Immature natural killer cell (primary cell): Measurements from ENCODE around the gene PRDM16. TPM values are rescaled to one million over a fixed set of nuclear protein-coding genes. Genes with fewer than 3 reads are reported as not detected.
"Not testable (repeated sequence)": the region's sequence is repeated elsewhere in the genome, so short reads cannot be mapped to it uniquely, and the experiment has no call there.

Experiments used
- DNase-seq, 3 donors: peaks; one replicate each; pipeline ENCODE4 v3.0.0; 2022; ENCODE audit warnings: mixed read lengths in 1 of 3
- H3K27ac Mint-ChIP-seq, 6 donors: one replicate each; pipeline ENCODE4 v1.8.0; 2020; ENCODE audit warnings: mixed read lengths in 6 of 6, mild to moderate bottlenecking in 5 of 6, inconsistent platforms in 4 of 6, moderate library complexity in 3 of 6
- H3K27me3 Mint-ChIP-seq, 3 donors: one replicate each; pipeline ENCODE4 v1.8.0; 2020 to 2021; ENCODE audit warnings: low read depth in 3 of 3, mild to moderate bottlenecking in 3 of 3, mixed read lengths in 3 of 3, moderate library complexity in 3 of 3, inconsistent platforms in 1 of 3
- H3K36me3 Mint-ChIP-seq, 3 donors: one replicate each; pipeline ENCODE4 v1.8.0; 2020; ENCODE audit warnings: mixed read lengths in 3 of 3, inconsistent platforms in 2 of 3, mild to moderate bottlenecking in 2 of 3
- H3K4me1 Mint-ChIP-seq, 2 donors: one replicate each; pipeline ENCODE4 v1.8.0; 2020; ENCODE audit warnings: inconsistent platforms in 2 of 2, mild to moderate bottlenecking in 2 of 2, mixed read lengths in 2 of 2, moderate library complexity in 1 of 2
- H3K4me3 Mint-ChIP-seq, 5 donors: one replicate each; pipeline ENCODE4 v1.8.0; 2020; ENCODE audit warnings: mild to moderate bottlenecking in 5 of 5, mixed read lengths in 5 of 5, inconsistent platforms in 3 of 5, moderate library complexity in 3 of 5
- H3K9me3 Mint-ChIP-seq, 6 donors: one replicate each; pipeline ENCODE4 v1.8.0; 2020; ENCODE audit warnings: mild to moderate bottlenecking in 6 of 6, mixed read lengths in 6 of 6, inconsistent platforms in 4 of 6, moderate library complexity in 3 of 6
- polyA plus RNA-seq, 3 donors: library from polyadenylated mRNA; unstranded; fragments of 300-500 nt; fragmentation: Illumina TruSeq; gene quantifications; one replicate each; pipeline ENCODE4 v1.2.3, GENCODE V29; 2021

The PRDM16 gene
- polyA plus RNA-seq, 3 donors from 2014 or later: 0.17 to 0.29 (median 0.22) TPM

DNA sequence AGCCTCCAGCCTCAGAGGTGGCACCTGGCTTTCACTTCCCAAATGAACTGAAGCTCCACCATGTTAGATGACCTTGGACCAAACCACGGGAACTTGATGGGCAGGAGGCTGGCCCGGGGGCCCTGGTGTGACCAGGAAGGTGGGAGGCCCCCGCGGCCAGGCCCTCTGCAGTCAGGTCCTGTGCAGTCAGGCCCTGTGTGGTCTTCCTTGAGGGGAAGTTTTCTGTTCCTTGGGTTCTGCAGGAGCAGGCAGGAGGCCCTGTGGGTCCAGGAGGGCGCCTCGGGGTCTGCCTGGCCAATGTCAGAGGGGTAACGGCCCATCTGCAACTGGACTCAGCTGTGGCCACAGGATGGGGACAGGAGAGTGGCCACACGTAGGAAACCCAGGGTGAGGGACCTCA, 13.0 kb downstream of the PRDM16 start:
- Mint-ChIP-seq H3K36me3 (no peaks in the 10 kb centered on the region), H3K9me3 (no peaks in the 10 kb centered on the region), H3K27me3 (peaks cover under 1 to 3% (median 3%) of the 10 kb centered on the region in 3 donors), H3K27ac (no peak overlapping the region), H3K4me1 (peaks cover 0 to 2% of the 10 kb centered on the region in 2 donors), H3K4me3 (no peak overlapping the region)
- DNase-seq: no peak

GRCh38 chr1:3082571-3083516, 13.8 kb downstream of the PRDM16 start:
- H3K4me1 Mint-ChIP-seq: peaks cover 0 to 2% of the 10 kb centered on the region in 2 donors
- H3K4me3 Mint-ChIP-seq: no peak overlapping the region
- no peaks in the 10 kb centered on the region for H3K9me3 Mint-ChIP-seq
- peaks cover 0 to 3% (median 1%) of the 10 kb centered on the region in 3 donors for H3K27me3 Mint-ChIP-seq
- no peak overlapping the region for H3K27ac Mint-ChIP-seq
- no peak for DNase-seq
- H3K36me3 Mint-ChIP-seq: no peaks in the 10 kb centered on the region

DNA sequence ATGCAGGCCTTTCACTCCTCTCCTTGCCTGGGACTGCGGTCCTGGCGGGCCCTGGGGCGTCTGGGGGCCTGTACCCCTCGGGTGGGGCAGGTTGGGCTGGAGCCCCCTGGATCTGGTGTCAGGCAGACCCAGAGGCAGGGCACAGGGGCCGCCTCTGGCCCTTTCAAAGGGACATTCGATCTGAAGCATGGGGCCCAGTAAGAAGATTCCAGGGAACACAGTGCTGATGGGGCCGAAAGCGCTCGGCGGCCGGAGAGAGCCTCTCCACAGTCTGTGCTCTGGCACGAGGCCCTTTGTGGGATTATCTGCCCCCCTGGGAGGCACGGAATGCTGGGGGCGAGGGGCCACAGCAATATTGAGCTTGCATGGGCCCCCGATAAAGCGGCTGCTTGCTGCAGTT, 15.2 kb downstream of the PRDM16 start:
- Mint-ChIP-seq H3K4me3 (no peak overlapping the region), H3K4me1 (peaks cover 0 to under 1% of the 10 kb centered on the region in 2 donors), H3K36me3 (no peaks in the 10 kb centered on the region), H3K27me3 (peaks cover 0 to 1% (median 1%) of the 10 kb centered on the region in 3 donors), H3K27ac (no peak overlapping the region), H3K9me3 (no peaks in the 10 kb centered on the region)
- no peak for DNase-seq

GRCh38 chr1:3084726-3085125, 15.7 kb downstream of the PRDM16 start:
- Mint-ChIP-seq H3K4me3 (no peak overlapping the region), H3K27me3 (peaks cover 0 to 1% (median 1%) of the 10 kb centered on the region in 3 donors), H3K27ac (no peak overlapping the region), H3K9me3 (no peaks in the 10 kb centered on the region), H3K4me1 (no peaks in the 10 kb centered on the region), H3K36me3 (no peaks in the 10 kb centered on the region)
- DNase-seq: no peak

DNA sequence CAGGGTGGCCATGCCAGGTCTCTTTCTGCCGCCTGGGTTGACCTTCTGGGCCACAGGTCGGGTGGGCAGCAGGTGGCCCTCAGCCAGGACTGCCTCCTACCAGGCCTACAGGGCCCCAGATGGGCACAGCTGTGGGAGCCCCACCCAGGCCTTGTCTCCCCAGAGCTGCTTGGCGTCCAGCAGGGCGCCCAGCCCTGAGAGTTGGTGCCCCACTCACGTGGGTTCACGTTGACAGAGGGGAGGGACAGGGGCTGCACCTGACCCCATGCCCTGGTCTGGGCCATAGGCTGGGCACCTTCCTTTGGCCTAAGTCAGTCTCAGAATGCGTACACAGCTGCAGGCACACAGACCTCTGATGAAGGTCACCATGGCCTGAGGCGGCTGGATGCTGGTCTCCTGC, 16.7 kb downstream of the PRDM16 start:
- Mint-ChIP-seq H3K27ac (no peak overlapping the region), H3K9me3 (no peaks in the 10 kb centered on the region), H3K4me1 (no peaks in the 10 kb centered on the region), H3K4me3 (no peak overlapping the region), H3K27me3 (peaks cover 0 to 1% (median 1%) of the 10 kb centered on the region in 3 donors), H3K36me3 (no peaks in the 10 kb centered on the region)
- DNase-seq: no peak

DNA sequence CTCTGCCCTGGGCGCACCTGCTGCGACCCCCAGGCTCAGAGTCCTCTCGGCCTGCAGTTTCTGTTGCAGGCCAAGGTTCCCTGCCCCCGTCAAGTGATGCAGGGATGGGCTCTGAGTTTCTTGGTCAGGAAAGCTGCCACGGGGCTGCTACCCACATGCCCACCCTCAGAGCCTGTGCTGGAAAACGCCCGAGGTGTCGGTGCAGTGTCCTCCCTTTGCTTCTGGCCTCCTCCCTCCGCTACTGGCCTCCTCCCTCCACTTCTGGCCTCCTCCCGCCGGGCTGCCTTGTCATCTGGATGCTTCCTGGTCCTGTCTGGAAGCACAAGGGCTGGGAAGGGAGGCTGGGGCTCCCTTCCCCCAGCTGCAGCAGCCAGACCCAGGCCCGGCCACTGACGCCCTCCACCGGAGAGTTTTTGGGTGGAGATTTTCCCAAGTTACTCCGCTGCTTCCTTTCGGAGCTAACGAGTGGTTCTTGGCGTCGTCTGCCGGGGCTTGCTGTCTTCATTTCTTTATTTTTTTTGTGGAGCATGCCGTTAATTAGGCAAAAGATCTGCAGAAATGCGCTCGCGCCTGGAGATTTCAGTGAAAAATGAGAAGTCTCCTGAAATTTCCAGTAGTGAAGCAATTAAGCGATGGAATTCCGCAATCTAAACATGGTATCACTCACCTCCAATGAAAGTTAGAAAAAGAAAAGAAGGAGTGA, 17.4 kb downstream of the PRDM16 start:
- no peak for DNase-seq
- H3K9me3 Mint-ChIP-seq: no peaks in the 10 kb centered on the region
- H3K36me3 Mint-ChIP-seq: no peaks in the 10 kb centered on the region
- H3K27me3 Mint-ChIP-seq: peaks cover 0 to 1% (median 1%) of the 10 kb centered on the region in 3 donors
- no peak overlapping the region for H3K27ac Mint-ChIP-seq
- no peaks in the 10 kb centered on the region for H3K4me1 Mint-ChIP-seq
- no peak overlapping the region for H3K4me3 Mint-ChIP-seq

- Mint-ChIP-seq H3K27ac (no peak overlapping the region), H3K9me3 (no peaks in the 10 kb centered on the region), H3K27me3 (peaks cover 0 to 4% (median 3%) of the 10 kb centered on the region in 3 donors), H3K4me1 (no peaks in the 10 kb centered on the region), H3K4me3 (no peak overlapping the region), H3K36me3 (no peaks in the 10 kb centered on the region)
- no peak for DNase-seq
Measured at GRCh38 chr1:3087049-3087448, 18.0 kb downstream of the PRDM16 start.

- not testable (repeated sequence) for H3K4me1 Mint-ChIP-seq, H3K27me3 Mint-ChIP-seq
Measured at GRCh38 chr1:3087946-3088668, 19.1 kb downstream of the PRDM16 start.

GRCh38 chr1:3089490-3089889, 20.5 kb downstream of the PRDM16 start:
- H3K27ac Mint-ChIP-seq: no peak overlapping the region
- DNase-seq: no peak
- peaks cover 0 to 2% of the 10 kb centered on the region in 2 donors for H3K4me1 Mint-ChIP-seq
- H3K36me3 Mint-ChIP-seq: no peaks in the 10 kb centered on the region
- H3K27me3 Mint-ChIP-seq: peaks cover 0 to 5% (median 4%) of the 10 kb centered on the region in 3 donors
- H3K4me3 Mint-ChIP-seq: no peak overlapping the region
- no peaks in the 10 kb centered on the region for H3K9me3 Mint-ChIP-seq

More at GRCh38 chr1:3087946-3088668, 19.1 kb downstream of the PRDM16 start:
- H3K27ac Mint-ChIP-seq, H3K9me3 Mint-ChIP-seq, H3K36me3 Mint-ChIP-seq, DNase-seq, H3K4me3 Mint-ChIP-seq: not testable (repeated sequence)

DNA sequence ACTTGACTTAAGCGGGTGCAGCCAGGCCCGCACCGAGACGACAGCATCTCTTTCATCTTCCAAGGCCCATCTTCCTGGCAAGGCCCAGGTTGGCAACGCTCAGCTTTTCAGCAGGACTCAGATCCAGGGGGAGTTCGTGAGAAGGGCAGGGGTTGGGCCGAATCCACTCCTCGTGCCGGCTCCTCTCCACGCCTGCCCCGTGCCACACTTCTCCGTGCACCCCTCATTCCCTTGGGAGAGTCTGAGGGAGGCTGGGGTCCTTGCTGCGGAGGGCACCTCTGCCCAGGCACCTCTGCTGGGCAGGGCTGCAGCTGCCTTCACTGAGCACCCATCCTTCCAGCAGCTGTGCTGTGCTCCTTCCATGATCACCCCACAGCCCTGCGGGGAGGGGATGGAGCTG, 22.3 kb downstream of the PRDM16 start:
- H3K36me3 Mint-ChIP-seq: no peaks in the 10 kb centered on the region
- DNase-seq: no peak
- peaks cover 0 to 5% (median 3%) of the 10 kb centered on the region in 3 donors for H3K27me3 Mint-ChIP-seq
- H3K9me3 Mint-ChIP-seq: no peaks in the 10 kb centered on the region
- H3K27ac Mint-ChIP-seq: no peak overlapping the region
- no peak overlapping the region for H3K4me3 Mint-ChIP-seq
- H3K4me1 Mint-ChIP-seq: peaks cover 0 to 2% of the 10 kb centered on the region in 2 donors

DNA sequence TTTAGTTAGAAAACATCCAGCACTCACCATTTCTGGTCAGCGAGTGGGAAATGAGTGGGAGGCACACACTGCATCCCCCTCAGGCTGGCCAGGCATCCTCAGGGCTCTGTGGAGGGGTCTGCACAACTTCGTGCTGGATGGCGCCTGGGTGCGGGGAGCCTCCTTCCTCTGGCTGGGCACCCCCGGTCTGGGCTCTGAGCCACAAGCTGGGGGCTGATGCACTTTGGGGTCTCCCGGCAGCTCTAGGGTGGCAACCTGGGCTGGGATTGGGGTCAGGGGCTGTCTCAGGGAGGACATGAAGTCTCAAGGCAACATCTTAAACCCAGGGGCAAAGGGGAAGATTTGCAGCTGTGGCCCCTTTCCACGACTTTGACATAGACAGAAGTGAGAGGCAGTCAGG, 23.5 kb downstream of the PRDM16 start:
- Mint-ChIP-seq H3K9me3 (no peaks in the 10 kb centered on the region), H3K27ac (no peak overlapping the region), H3K27me3 (peaks cover 0 to 5% (median 3%) of the 10 kb centered on the region in 3 donors), H3K36me3 (no peaks in the 10 kb centered on the region), H3K4me1 (peaks cover 0 to 2% of the 10 kb centered on the region in 2 donors), H3K4me3 (no peak overlapping the region)
- no peak for DNase-seq

DNA sequence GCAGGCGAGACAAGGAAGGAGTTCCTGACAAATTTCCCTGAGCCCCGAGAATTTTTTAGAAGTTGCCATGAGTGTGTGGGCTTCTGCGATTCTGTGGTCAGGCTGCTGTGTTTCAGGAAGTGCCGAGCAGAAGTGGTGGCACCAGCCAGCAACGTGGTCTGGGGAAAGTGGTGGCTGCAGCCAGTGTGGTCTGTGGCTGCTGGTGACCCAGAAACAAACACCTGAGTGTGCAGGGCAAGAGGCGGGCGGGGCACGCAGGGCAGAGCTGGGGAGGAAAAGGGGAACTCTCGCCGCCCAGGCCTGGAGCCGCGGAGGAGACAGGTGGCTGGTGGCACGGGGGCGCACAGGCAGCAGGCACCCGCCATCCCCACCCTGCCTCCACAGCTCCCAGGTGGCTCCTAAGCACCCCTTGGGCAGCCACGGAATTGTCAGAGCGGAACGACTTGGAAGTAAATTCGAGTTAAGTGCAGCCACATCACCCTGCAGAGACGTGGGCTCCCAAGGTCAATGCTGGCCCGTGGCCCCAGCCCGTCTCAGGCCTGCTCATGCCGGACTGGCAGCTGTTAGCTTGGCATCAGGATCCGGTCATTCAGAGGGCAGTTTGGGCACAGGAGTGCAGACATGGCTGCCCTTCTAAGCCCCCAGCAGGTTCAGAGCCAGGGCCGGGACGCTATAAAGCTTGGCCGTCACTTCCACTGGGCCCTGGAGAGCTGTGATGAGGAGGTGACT, 25.1 kb downstream of the PRDM16 start:
- no peaks in the 10 kb centered on the region for H3K9me3 Mint-ChIP-seq
- H3K27ac Mint-ChIP-seq: no peak overlapping the region
- peaks cover 0 to 5% (median 3%) of the 10 kb centered on the region in 3 donors for H3K27me3 Mint-ChIP-seq

More for the DNA sequence above, 25.1 kb downstream of the PRDM16 start:
- no peaks in the 10 kb centered on the region for H3K36me3 Mint-ChIP-seq
- H3K4me3 Mint-ChIP-seq: peak overlapping the region in 1 of 5 donors; percentile 52
- DNase-seq: peak in 2 of 3 donors; percentile 17 to 18
- H3K4me1 Mint-ChIP-seq: peaks cover 0 to 2% of the 10 kb centered on the region in 2 donors
